C4-2B (cell line): Measurements from ENCODE around the gene WWOX.

ENCODE experiments used
- ZFX ChIP-seq: fragments of 450-650 bp; IDR thresholded peaks from 2 replicates; pipeline ENCODE4 v1.6.1; 2017
- TF ChIP-seq, protein P1 (sequence below): fragments of 450-650 bp; conservative IDR thresholded peaks from 2 replicates; pipeline ENCODE4 v1.5.1; 2017; ENCODE audit warnings: mild to moderate bottlenecking

DNA sequence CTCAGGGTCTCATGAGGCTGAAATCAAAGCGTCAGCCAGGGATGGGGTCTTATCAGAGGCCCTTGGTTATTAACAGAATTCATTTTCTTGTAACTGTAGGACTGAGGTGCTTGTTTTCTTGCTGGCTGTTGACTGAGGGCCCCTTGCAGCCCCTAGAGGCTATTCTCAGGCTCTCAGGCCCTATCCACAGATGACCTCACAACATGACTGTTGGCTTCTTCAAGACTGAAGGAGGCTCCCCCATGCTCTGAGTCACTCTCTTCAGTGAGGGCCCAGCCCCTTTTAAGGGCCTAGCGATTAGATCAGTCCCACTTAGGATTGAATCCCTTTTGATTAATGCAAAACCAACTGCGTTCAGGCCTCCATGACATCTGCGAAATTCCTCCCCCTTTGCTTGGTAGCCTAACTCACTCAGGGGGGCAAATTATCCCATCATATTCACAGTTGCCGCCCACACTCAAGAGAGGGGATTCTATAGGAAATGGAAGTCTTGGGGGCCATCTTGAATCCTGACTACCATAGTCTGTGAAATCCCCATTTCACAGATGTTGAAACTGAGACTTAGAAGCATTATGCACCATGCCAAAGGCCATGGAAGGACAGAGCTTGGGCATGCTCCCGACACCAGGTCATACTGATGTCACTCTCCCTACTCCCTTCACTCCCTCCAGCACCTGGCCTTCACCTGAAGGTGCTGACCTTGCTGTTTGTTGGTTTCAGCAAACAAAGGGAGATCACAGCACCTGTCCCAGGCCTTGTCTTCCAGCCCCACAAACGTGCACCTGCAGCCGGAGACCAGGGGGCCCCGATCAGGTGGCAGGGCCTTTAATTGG lies 908.8 kb downstream of the WWOX start:
- TF ChIP-seq, protein P1, sequence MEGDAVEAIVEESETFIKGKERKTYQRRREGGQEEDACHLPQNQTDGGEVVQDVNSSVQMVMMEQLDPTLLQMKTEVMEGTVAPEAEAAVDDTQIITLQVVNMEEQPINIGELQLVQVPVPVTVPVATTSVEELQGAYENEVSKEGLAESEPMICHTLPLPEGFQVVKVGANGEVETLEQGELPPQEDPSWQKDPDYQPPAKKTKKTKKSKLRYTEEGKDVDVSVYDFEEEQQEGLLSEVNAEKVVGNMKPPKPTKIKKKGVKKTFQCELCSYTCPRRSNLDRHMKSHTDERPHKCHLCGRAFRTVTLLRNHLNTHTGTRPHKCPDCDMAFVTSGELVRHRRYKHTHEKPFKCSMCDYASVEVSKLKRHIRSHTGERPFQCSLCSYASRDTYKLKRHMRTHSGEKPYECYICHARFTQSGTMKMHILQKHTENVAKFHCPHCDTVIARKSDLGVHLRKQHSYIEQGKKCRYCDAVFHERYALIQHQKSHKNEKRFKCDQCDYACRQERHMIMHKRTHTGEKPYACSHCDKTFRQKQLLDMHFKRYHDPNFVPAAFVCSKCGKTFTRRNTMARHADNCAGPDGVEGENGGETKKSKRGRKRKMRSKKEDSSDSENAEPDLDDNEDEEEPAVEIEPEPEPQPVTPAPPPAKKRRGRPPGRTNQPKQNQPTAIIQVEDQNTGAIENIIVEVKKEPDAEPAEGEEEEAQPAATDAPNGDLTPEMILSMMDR = no peak
- TF ChIP-seq ZFX = no peak
